GM18870 (cell line): ENCODE data around the gene ARMCX1.
"Not testable (repeated sequence)": the region's sequence is repeated elsewhere in the genome, so short reads cannot be mapped to it uniquely, and the experiment has no call there.

Experiments
- ATAC-seq: cut with Tn5 transposase; IDR thresholded peaks from one replicate; pipeline ENCODE4 v1.9.1; 2021; ENCODE audit warnings: moderate library complexity; ENCODE audit not compliant: unreplicated experiment

ARMCX1 gene

DNA sequence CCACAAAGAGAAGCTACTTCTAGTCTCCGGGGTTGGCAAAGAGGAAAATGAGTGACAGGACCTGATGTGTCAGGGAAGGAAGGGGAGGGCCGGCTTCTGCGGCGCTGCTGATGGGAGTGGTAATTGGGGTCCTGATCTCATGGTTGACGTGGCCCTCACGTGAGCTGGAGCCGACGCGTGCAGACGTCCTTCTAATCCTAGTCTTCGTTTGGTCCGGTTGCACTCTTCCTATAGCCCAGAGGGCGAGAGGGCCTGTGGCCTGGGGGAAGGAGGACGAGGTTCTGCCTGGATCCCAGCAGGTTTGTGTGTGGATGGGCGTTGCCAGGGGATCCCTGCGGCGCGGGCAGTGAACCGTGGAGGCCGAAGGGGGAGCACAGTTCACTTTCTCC lies at the start of gene ARMCX1:
Gene ARMCX1, plus strand, starts transcription at position 186 of the 389 bp plus-strand sequence. CDS start 2,384 bp downstream, outside the sequence.
- peak; percentile 78 for ATAC-seq

DNA sequence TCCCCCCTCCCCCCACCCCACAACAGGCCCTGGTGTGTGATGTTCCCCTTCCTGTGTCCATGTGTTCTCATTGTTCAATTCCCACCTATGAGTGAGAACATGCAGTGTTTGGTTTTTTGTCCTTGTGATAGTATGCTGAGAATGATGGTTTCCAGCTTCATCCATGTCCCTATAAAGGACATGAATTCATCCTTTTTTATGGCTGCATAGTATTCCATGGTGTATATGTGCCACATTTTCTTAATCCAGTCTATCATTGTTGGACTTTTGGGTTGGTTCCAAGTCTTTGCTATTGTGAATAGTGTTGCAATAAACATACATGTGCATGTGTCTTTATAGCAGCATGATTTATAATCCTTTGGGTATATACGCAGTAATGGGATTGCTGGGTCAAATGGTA lies 47.4 kb upstream of the ARMCX1 start:
- ATAC-seq: not testable (repeated sequence)

- no peak for ATAC-seq
Observed at GRCh38 chrX:101507372-101507771, 43.0 kb upstream of the ARMCX1 start.

GRCh38 chrX:101507986-101508385 lies 42.4 kb upstream of the ARMCX1 start:
- no peak for ATAC-seq

- no peak for ATAC-seq
Observed at GRCh38 chrX:101530944-101531343, 19.4 kb upstream of the ARMCX1 start.

GRCh38 chrX:101539116-101539515 lies 11.2 kb upstream of the ARMCX1 start:
- no peak for ATAC-seq

DNA sequence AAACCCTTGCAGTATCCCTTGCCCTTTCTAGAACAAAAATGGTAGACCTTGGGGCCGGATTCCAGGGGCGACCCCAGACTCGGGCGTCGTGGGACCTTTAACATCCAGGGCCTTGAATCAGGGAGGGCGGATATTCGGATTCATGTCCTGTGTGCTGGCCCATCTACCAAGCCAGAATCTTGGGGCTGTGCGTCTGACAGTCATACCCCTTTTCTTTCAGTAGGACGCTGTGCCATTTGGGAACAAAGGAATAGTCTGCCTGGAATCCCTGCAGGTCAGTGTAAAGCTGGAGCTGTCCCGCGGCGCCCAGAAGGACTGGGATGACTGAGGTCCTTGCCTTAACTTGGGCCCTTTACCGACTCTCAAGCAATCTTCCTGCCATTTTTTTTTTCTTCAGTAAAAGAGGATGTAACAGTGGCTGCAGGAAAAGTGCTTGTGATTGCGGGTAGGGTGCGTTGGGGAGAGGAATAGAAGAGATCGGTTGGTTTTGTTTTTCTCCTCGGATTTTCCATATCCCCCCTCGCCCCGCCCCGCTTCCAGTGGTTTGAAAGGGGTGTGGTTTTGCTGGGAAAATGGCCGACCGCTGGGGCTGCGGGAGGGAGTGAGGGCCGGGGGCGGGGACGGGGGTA lies 518 bp downstream of the ARMCX1 start:
- no peak for ATAC-seq

DNA sequence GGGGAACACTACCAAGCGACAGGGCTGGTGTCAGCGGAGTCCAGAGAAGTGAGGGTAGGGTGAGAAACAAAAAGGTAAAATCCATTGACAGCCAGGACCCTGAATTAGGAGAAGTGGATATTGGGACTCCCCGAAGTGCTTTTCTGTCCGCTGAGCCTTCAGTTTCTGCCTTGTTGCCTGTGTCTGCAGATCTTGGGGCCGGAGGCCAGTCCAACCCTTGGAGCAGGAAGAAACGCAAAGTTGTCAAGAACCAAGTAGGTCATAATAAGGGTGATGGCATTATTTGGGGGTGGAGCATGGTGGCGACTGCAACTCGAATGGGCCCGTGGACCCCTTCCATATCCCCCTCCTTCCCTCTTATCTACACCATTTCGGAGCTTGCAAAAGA lies 1.0 kb downstream of the ARMCX1 start:
- no peak for ATAC-seq

GRCh38 chrX:101552714-101553113 lies 2.4 kb downstream of the ARMCX1 start:
- no peak for ATAC-seq

DNA sequence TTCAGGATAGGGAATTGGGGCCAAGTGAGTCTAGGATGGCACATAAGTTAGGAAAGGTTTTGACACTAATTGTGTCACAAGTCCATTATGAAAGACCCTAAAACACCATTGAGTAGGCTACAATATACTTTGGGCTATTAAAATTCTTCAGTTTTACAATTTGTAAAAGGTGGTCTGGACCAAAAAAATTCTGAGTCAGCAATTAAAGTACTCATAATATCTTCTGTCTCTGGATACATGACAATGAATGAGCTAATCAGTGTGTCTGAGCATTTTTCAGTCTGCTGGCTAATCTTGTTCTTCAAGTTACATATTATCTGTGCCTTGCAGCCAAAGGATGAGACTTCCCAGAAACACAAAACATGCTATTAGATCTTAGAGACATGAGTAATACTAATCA lies 14.3 kb downstream of the ARMCX1 start:
- ATAC-seq: no peak

GRCh38 chrX:101595739-101596419 lies 45.5 kb downstream of the ARMCX1 start:
- peak; percentile 99 for ATAC-seq

DNA sequence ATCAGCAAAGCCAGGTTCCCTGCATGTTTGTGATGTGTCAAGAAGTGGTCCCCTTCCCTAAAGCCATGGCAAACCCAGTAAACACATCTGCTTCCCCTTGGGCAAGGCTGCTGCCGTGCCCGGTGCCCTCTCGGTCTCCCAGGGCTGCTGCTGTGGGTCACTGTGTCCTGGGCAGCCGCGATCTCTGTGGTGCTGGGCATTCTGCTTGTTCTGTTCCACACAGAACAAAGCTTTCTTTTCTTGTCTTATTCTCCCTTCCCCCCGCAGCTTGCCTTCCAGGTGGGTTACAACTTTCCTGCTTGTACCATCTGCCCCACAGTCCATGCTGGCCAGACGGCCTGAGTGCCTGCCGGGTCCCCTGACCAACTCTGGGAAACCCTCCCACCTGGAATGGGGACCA lies 49.2 kb downstream of the ARMCX1 start:
- not testable (repeated sequence) for ATAC-seq

- no peak for ATAC-seq
Observed at GRCh38 chrX:101602077-101602476, 51.7 kb downstream of the ARMCX1 start.
